Lower lobe of right lung (tissue), 2 donors: ENCODE data around the gene AGMO. TPM values are rescaled to one million over a fixed set of nuclear protein-coding genes. Genes with fewer than 3 reads are reported as not detected.

ENCODE experiments used
- ATAC-seq, 2 donors: fragments of 200-7000 bp; cut with Tn5 transposase; one replicate each; pipeline ENCODE4 v1.9.1; 2020 to 2022; ENCODE audit warnings: mild to moderate bottlenecking in 2 of 2, moderate library complexity in 2 of 2
- DNase-seq: peaks from one replicate; pipeline ENCODE4 v3.0.0-alpha.2; 2020
- H3K27ac ChIP-seq: fragments of 200-600 bp; one replicate; pipeline ENCODE4 v1.8.0; 2022
- H3K27me3 ChIP-seq: fragments of 200-600 bp; one replicate; pipeline ENCODE4 v1.8.0; 2022; ENCODE audit warnings: low read depth
- H3K36me3 ChIP-seq: fragments of 200-600 bp; one replicate; pipeline ENCODE4 v1.8.0; 2022; ENCODE audit warnings: mild to moderate bottlenecking
- H3K4me1 ChIP-seq: fragments of 200-600 bp; one replicate; pipeline ENCODE4 v1.8.0; 2022
- H3K4me3 ChIP-seq: fragments of 200-600 bp; one replicate; pipeline ENCODE4 v1.8.0; 2022; ENCODE audit warnings: mild to moderate bottlenecking
- H3K9me3 ChIP-seq: fragments of 200-600 bp; one replicate; pipeline ENCODE4 v1.8.0; 2022
- intact Hi-C: fragments of 100-400 bp; cut with DNase I; formaldehyde crosslinking; loops from one replicate; pipeline ENCODE4 v1.11.0; 2022
- long read RNA-seq: library from polyadenylated mRNA; unstranded; transcript quantifications from one replicate; pipeline ENCODE4 v2.0.0, GENCODE V29; 2021
- total RNA-seq: library from RNA; stranded (reverse); fragmentation: NEBNext Ultra II Directional; extraction: Animal tissue kit (Norgen Biotek cat#: 25700); gene quantifications from one replicate; pipeline ENCODE4 v1.2.1, GENCODE V29; 2021
- TF ChIP-seq, protein P1 (sequence below): fragments of 200-600 bp; IDR thresholded peaks from one replicate; pipeline ENCODE4 v1.8.0; 2022; ENCODE audit warnings: antibody characterized with exemption, mild to moderate bottlenecking
- donor health status: DM: no; HTN: yes; CAD: no; lungs with severe emphysema.

The AGMO gene
- not detected for total RNA-seq
- long read RNA-seq, partial matches to known transcripts, result 0 of 1 reads
- long read RNA-seq, other reads (novel, unspliced or antisense), result 0 of 1 reads

- intact Hi-C loops, result no loop called here
- Histone ChIP-seq H3K4me1 (no peaks in the 10 kb centered on the region), H3K4me3 (no peak within 1 kb of the TSS), H3K27ac (no peak within 1 kb of the TSS), H3K27me3 (no peaks in the 10 kb centered on the region), H3K36me3 (no peaks in the 10 kb centered on the region), H3K9me3 (no peaks in the 10 kb centered on the region)
- no peak for DNase-seq
- peak in 1 of 2 donors; percentile 31 for ATAC-seq
- TF ChIP-seq, protein P1, sequence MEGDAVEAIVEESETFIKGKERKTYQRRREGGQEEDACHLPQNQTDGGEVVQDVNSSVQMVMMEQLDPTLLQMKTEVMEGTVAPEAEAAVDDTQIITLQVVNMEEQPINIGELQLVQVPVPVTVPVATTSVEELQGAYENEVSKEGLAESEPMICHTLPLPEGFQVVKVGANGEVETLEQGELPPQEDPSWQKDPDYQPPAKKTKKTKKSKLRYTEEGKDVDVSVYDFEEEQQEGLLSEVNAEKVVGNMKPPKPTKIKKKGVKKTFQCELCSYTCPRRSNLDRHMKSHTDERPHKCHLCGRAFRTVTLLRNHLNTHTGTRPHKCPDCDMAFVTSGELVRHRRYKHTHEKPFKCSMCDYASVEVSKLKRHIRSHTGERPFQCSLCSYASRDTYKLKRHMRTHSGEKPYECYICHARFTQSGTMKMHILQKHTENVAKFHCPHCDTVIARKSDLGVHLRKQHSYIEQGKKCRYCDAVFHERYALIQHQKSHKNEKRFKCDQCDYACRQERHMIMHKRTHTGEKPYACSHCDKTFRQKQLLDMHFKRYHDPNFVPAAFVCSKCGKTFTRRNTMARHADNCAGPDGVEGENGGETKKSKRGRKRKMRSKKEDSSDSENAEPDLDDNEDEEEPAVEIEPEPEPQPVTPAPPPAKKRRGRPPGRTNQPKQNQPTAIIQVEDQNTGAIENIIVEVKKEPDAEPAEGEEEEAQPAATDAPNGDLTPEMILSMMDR, result no peak
Measured at GRCh38 chr7:15561835-15562234, at the start of gene AGMO. TSS of gene AGMO (minus strand) at chr7:15562015.

- no peaks in the 10 kb centered on the region for H3K27me3 ChIP-seq
- no peaks in the 10 kb centered on the region for H3K4me1 ChIP-seq
- DNase-seq, result no peak
- H3K4me3 ChIP-seq, result no peak overlapping the region
- no peaks in the 10 kb centered on the region for H3K36me3 ChIP-seq
- TF ChIP-seq, protein P1, result no peak
- H3K27ac ChIP-seq, result no peak overlapping the region
- H3K9me3 ChIP-seq, result no peaks in the 10 kb centered on the region
- ATAC-seq, result no peak
- intact Hi-C loops, result no loop called here
Measured at GRCh38 chr7:15610503-15610902, 48.7 kb upstream of the AGMO start.

DNA sequence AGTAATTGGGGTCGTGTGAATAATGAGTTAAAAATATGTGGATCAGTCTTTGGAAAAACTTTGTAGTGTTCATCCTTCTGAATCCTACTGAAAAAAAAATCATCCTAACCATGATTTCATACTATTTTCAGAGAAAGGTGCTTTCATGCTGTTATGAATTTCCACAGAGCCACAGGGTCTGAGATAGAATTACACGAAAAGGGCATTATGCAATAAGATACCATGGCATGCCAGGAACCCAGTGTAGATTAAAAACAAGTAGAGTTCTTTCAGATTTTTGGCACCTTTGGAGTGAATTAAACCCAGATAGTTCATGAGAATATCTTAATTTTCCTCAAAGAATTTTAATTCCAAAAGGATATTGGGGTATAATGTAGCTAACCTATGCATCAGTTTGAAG, 47.5 kb upstream of the AGMO start:
- intact Hi-C loops, result no loop called here

DNA sequence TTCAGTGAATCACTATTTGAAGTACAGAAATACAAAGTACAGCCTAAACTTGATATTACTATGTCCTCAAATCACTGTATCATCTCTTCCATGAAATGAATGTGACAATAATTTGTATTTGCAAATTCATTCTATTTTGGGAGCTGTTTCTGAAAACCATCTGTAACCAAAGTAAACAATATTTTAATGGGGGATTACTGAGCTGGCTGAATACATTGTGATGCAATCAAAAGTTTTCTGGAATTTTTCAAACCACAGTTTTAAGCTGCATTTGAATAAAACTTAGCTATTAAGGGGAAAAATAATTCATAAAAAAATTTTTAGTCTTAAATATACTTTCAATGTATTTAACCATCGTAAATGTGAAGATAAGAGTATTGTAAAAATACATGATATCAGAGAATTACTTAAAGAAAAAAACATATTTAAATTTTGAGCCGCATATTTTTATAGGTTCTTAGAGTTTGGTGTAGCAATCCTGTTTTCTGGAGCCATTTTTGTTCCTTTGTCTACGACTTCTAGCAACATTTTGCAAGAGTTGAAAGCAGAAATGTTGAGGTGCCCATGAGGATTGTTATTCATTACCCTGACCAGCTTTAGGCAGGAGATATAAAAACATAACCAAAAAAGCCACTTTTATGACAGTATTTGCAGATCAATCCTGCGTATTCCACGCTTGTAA, 45.9 kb upstream of the AGMO start:
- TF ChIP-seq, protein P1, result no peak
- H3K9me3 ChIP-seq, result no peaks in the 10 kb centered on the region
- no peaks in the 10 kb centered on the region for H3K4me1 ChIP-seq
- H3K27ac ChIP-seq, result no peak overlapping the region
- no peak for DNase-seq
- H3K27me3 ChIP-seq, result no peaks in the 10 kb centered on the region
- no peak overlapping the region for H3K4me3 ChIP-seq
- ATAC-seq, result no peak
- no peaks in the 10 kb centered on the region for H3K36me3 ChIP-seq
- intact Hi-C loops, result no loop called here

More for the DNA sequence above, 47.5 kb upstream of the AGMO start:
- Histone ChIP-seq H3K4me3 (no peak overlapping the region), H3K27ac (no peak overlapping the region), H3K36me3 (no peaks in the 10 kb centered on the region), H3K9me3 (no peaks in the 10 kb centered on the region), H3K4me1 (no peaks in the 10 kb centered on the region), H3K27me3 (no peaks in the 10 kb centered on the region)
- TF ChIP-seq, protein P1, result no peak
- DNase-seq (no peak), ATAC-seq (no peak)

- no peak overlapping the region for H3K4me3 ChIP-seq
- no peak overlapping the region for H3K27ac ChIP-seq
- ATAC-seq (no peak), DNase-seq (no peak)
- no peaks in the 10 kb centered on the region for H3K4me1 ChIP-seq
- TF ChIP-seq, protein P1, result no peak
- H3K27me3 ChIP-seq, result no peaks in the 10 kb centered on the region
- H3K36me3 ChIP-seq, result no peaks in the 10 kb centered on the region
- intact Hi-C loops, result no loop called here
- H3K9me3 ChIP-seq, result no peaks in the 10 kb centered on the region
Measured at GRCh38 chr7:15606561-15606960, 44.7 kb upstream of the AGMO start.
